Thoracic aorta (tissue), 2 donors: ENCODE measurements around the gene PRXL2A. TPM values are rescaled to one million over a fixed set of nuclear protein-coding genes. Genes with fewer than 3 reads are reported as not detected.

Experiments
- ATAC-seq: fragments of 150-250 bp; one replicate; pipeline ENCODE4 v1.8.0; 2017; ENCODE audit warnings: low read depth; ENCODE audit not compliant: insufficient number of reproducible peaks, low FRiP score
- DNase-seq: peaks from one replicate; pipeline ENCODE4 v3.0.0-alpha.2; 2020; ENCODE audit warnings: low spot score
- H3K27ac ChIP-seq, 2 donors: fragments of 200-600 bp; sonication (generic); 1 replicate in 1 of 2; 2 replicates in 1 of 2; pipeline ENCODE4 v1.5.1; 2016; ENCODE audit warnings: mild to moderate bottlenecking in 2 of 2, moderate library complexity in 2 of 2
- H3K27me3 ChIP-seq: fragments of 200-600 bp; sonication (generic); replicated peaks from 2 replicates; pipeline ENCODE4 v1.6.0; 2016; ENCODE audit warnings: mild to moderate bottlenecking; ENCODE audit not compliant: insufficient read depth
- H3K36me3 ChIP-seq: fragments of 200-600 bp; sonication (generic); one replicate; pipeline ENCODE4 v1.5.1; 2016
- H3K4me1 ChIP-seq, 2 donors: fragments of 200-600 bp; sonication (generic); 1 replicate in 1 of 2; 2 replicates in 1 of 2; pipeline versions ENCODE4 v1.5.1 to v1.6.0; 2016; ENCODE audit warnings: low read depth in 2 of 2, mild to moderate bottlenecking in 1 of 2; ENCODE audit not compliant: control insufficient read depth in 1 of 2
- H3K4me3 ChIP-seq: fragments of 200-600 bp; sonication (generic); 2 replicates; pipeline ENCODE4 v1.5.1; 2016; ENCODE audit warnings: mild to moderate bottlenecking
- H3K9me3 ChIP-seq: fragments of 200-600 bp; sonication (generic); 2 replicates; pipeline ENCODE4 v1.5.1; 2016
- CTCF ChIP-seq: fragments of 200-600 bp; sonication (generic); IDR thresholded peaks from one replicate; pipeline ENCODE4 v1.5.1; 2019; ENCODE audit warnings: antibody characterized with exemption
- total RNA-seq, 2 donors: library from RNA; depleted of rRNA; stranded (reverse); fragments of >200 nt; gene quantifications; one replicate each; pipeline versions ENCODE4 v1.1.0 to v1.2.3, GENCODE V29; 2016

Gene PRXL2A
- total RNA-seq, 2 donors from 2014 or later = 23.5 to 24.1 TPM

GRCh38 chr10:80410122-80410521, 1.8 kb downstream of the PRXL2A start:
- no peak for ATAC-seq
- no peaks in the 10 kb centered on the region for H3K36me3 ChIP-seq
- H3K27ac ChIP-seq = no peak overlapping the region
- H3K4me3 ChIP-seq = no peak overlapping the region
- H3K27me3 ChIP-seq = no peaks in the 10 kb centered on the region
- no peak for TF ChIP-seq CTCF
- no peaks in the 10 kb centered on the region for H3K9me3 ChIP-seq
- peaks cover 26 to 46% of the 10 kb centered on the region in 2 donors for H3K4me1 ChIP-seq
- no peak for DNase-seq

- peaks cover 26 to 51% of the 10 kb centered on the region in 2 donors for H3K4me1 ChIP-seq
- no peak for DNase-seq
- H3K9me3 ChIP-seq = no peaks in the 10 kb centered on the region
- H3K36me3 ChIP-seq = no peaks in the 10 kb centered on the region
- no peak overlapping the region for H3K27ac ChIP-seq
- H3K27me3 ChIP-seq = no peaks in the 10 kb centered on the region
- H3K4me3 ChIP-seq = no peak overlapping the region
- ATAC-seq = no peak
- no peak for TF ChIP-seq CTCF
Observed at GRCh38 chr10:80410578-80411145, 2.3 kb downstream of the PRXL2A start.

- Histone ChIP-seq H3K27ac (no peak overlapping the region), H3K36me3 (no peaks in the 10 kb centered on the region), H3K4me3 (no peak overlapping the region), H3K9me3 (no peaks in the 10 kb centered on the region), H3K4me1 (peaks cover 28 to 58% of the 10 kb centered on the region in 2 donors), H3K27me3 (no peaks in the 10 kb centered on the region)
- TF ChIP-seq CTCF = no peak
- no peak for DNase-seq
- no peak for ATAC-seq
Observed at GRCh38 chr10:80411267-80411668, 2.9 kb downstream of the PRXL2A start.

- no peak for ATAC-seq
- H3K36me3 ChIP-seq = no peaks in the 10 kb centered on the region
Observed at GRCh38 chr10:80411681-80412220, 3.4 kb downstream of the PRXL2A start.

GRCh38 chr10:80412486-80412885, 4.1 kb downstream of the PRXL2A start:
- Histone ChIP-seq H3K4me1 (peaks cover 31 to 64% of the 10 kb centered on the region in 2 donors), H3K27me3 (no peaks in the 10 kb centered on the region), H3K36me3 (no peaks in the 10 kb centered on the region), H3K27ac (no peak overlapping the region), H3K9me3 (no peaks in the 10 kb centered on the region), H3K4me3 (no peak overlapping the region)
- TF ChIP-seq CTCF = no peak
- ATAC-seq (no peak), DNase-seq (no peak)

More at GRCh38 chr10:80411681-80412220, 3.4 kb downstream of the PRXL2A start:
- DNase-seq = no peak
- Histone ChIP-seq H3K27ac (no peak overlapping the region), H3K9me3 (no peaks in the 10 kb centered on the region), H3K27me3 (no peaks in the 10 kb centered on the region), H3K4me3 (no peak overlapping the region), H3K4me1 (peaks cover 31 to 62% of the 10 kb centered on the region in 2 donors)
- TF ChIP-seq CTCF = no peak
